ENCODE data around the gene ARHGAP15. TPM values are rescaled to one million over a fixed set of nuclear protein-coding genes. Genes with fewer than 3 reads are reported as not detected.

ARHGAP15 gene
- total RNA-seq, 4 donors from 2014 or later = 7.9 to 32.5 (median 20.7) TPM

- TF ChIP-seq CTCF (IDR thresholded peaks at IDR 0.05; ENCODE audit: low read depth) = no peak
Observed at GRCh38 chr2:143682436-143683055, 553.3 kb downstream of the ARHGAP15 start.

GRCh38 chr2:143683977-143684376 lies 554.8 kb downstream of the ARHGAP15 start:
- TF ChIP-seq CTCF (IDR thresholded peaks at IDR 0.05; ENCODE audit: low read depth) = no peak

GRCh38 chr2:143684551-143685320 lies 555.5 kb downstream of the ARHGAP15 start:
- TF ChIP-seq CTCF (IDR thresholded peaks at IDR 0.05; ENCODE audit: low read depth) = no peak

GRCh38 chr2:143685421-143686078 lies 556.3 kb downstream of the ARHGAP15 start:
- TF ChIP-seq CTCF (IDR thresholded peaks at IDR 0.05; ENCODE audit: low read depth) = no peak

- TF ChIP-seq CTCF (IDR thresholded peaks at IDR 0.05; ENCODE audit: low read depth) = no peak
Observed at GRCh38 chr2:143686585-143687164, 557.5 kb downstream of the ARHGAP15 start.

GRCh38 chr2:143688248-143688647 lies 559.0 kb downstream of the ARHGAP15 start:
- TF ChIP-seq CTCF (IDR thresholded peaks at IDR 0.05; ENCODE audit: low read depth) = no peak

- TF ChIP-seq CTCF (IDR thresholded peaks at IDR 0.05; ENCODE audit: low read depth) = no peak
Observed at GRCh38 chr2:143688815-143689214, 559.6 kb downstream of the ARHGAP15 start.
